Glomerular endothelial cell (primary cell): ENCODE data around the gene ZNF761. TPM values are rescaled to one million over a fixed set of nuclear protein-coding genes. Genes with fewer than 3 reads are reported as not detected.
"Not testable (repeated sequence)": the region's sequence is repeated elsewhere in the genome, so short reads cannot be mapped to it uniquely, and the experiment has no call there.

Experiments used
- DNase-seq: peaks from one replicate; pipeline ENCODE4 v3.0.0-alpha.2; 2011; ENCODE audit warnings: low read depth, low spot score; ENCODE audit errors: extremely low read depth
- total RNA-seq: library from RNA; depleted of rRNA; stranded (reverse); fragments of >200 nt; gene quantifications from 2 replicates; pipeline ENCODE4 v1.2.3, GENCODE V29; 2015

ZNF761 gene
- 6.6 and 7.0 TPM in 2 replicates for total RNA-seq

DNA sequence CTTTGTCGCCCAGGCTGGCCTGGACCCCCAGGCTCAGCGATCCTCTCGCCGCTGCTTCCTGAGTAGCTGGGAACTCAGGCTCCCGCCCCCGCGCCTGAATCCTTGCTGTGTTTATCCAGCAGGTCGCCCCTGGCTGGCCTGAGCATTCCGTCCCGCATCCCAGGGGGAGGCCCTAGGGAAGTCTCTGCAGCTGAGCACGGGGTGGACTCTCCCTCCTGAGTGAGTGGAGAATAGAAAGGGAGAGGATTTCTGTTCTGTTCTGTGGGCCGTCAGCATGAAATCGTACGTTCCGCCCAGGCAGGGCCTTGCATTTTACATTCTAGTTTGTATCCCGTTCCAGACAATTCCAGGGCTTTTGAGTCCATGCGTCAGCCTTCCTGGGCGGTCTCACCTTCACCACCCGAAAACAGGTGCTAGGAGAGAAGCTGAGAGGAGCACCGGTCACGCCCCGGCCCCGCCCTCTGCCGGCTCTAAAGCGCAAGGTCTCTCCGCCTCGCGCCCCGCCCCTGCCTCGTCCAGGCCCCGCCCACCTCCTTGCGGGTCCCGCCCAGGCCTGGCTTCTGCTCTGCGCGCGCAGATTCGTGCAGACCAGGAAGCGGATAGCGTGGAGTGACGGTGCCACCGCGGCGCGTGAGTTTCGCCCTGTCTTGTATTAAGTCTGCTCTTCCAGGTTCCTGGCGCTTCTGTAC is at the start of gene ZNF761:
Gene ZNF761, plus strand, starts transcription at position 586 of the 689 bp plus-strand sequence. CDS start 15,285 bp downstream, outside the sequence.
- DNase-seq: peak; percentile 47

DNA sequence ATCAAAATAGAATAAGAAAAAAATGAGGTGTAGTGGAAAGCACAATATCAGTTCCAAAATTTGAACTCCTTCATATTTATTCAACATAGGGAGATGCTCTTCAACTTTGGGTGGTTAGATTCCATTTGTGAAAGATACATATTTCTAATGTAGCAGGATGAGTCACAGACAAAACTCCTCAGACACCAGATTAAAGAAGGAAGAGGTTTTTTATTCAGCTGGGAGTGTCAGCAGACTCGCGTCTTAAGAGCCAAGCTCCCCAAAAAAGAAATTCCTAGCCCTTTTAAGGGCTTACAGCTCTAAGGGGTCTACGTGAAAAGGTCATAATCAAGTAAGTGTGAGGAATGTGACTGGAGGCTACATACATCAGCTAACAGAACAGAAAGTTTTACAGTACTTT is 43.6 kb upstream of the ZNF761 start:
- DNase-seq: no peak

DNA sequence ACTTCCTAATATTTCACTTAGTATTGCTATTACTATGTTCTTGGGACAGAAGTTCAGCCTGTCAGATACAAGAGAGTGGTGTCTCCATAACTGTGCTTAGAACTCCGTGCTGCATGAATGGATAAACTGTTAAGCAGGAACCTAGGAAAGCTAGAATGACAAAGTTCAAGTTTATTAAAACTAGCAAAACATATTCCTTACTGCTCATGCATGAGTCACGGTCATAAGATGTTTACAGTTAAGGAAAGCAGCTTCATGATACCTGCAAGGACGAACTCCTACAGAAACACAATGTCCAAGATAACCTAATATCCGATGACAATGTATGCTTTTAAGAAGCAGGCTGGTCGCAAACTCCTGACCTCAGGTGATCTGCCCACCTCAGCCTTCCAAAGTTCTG is 42.9 kb upstream of the ZNF761 start:
- no peak for DNase-seq

DNA sequence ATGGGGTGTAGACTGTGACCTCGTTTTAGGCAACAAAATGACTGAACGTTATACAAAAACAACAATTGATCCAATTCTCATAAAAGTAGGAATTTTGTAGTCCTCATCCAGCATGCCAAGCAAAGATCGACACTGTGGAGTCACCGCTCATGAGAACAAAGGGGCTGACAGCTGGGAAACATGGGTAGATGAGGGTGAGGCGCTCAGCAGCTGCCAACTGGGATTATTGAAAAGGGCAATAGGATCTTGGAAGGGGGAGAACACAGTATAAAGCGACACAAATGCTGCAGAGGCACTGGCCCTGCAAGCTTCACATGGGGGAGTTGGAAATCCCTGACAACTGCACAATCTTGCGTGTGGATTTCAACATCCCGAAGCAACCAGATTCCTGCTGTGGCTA is 42.2 kb upstream of the ZNF761 start:
- no peak for DNase-seq

DNA sequence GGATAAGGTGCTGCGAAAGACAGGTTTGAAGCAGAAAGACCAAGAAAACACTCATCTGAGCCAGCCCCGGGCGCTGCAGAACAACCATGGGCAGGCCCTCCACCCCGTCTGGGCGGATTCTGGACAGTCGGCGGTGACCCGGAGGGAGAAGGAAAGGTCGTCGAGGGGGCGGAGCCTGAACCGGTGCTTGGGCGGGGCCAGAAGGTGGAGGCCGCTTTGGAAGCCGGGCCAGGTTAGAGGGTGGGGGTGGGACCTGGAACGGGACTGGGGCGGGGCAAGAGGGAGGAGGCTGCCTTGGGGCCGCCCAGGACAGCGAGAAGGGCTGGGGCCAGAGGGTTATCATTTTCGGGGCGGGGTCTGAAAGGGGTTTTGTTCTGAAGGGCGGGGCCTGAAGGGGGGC is 41.8 kb upstream of the ZNF761 start:
- no peak for DNase-seq

DNA sequence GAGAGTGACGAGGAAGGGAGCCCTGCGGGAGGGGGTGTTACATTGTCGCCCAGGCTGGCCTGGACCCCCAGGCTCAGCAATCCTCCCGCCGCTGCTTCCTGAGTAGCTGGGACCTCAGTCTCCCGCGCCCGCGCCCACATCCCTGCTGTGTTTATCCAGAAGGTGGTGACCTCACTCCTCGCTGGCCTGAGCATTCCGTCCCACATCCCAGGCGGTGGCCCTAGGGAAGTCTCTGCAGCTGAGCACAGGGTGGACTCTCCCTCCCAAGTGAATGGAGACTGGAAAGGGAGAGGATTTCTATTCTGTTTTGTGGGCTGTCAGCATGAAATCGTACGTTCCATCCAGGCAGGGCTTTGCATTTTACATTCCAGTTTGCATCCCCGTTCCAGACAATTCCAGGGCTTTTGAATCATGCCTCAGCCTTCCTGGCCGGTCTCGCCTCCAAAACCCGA is 37.2 kb upstream of the ZNF761 start:
- DNase-seq: peak; percentile 12

DNA sequence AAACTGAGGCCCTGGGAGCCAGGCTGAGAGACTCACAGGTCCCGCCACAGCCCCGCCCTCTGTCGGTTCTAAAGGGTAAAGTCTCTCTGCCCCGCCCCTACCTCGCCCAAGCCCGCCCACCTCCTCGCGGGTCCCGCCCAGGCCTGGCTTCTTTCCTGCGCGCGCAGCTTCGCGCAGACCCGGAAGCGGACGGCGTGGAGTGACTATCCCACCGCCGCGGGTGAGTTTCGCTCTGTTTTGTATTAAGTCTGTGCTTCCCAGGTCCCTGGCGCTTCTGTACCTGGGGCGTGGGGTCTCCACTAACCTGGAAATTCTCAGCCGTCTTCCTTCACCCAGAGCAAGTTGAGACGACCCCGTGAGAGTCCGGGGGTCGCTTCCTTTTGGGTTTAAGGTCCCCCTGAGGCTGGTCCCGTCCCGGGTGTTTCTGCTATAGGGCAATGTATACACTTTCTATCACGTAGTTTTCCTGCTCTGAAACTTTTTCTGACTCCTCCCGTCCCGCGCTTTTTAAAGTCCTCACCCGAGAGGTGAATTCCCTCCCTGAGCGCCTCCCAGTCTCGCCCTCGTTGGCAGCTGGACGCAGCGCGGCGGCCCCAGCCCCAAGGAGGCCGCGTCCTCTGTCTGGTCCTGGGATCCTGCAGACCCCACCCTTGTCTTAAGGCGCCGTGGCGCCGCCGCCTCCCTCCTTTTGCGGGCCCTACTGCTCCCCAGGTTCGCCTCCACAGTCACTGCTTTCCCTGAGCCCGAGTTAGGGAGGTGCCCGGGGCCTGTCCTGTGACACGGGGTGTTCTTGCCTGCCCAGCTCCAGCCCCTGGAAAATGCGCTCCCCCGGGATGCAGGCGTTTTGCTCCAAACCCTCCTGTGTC is 36.6 kb upstream of the ZNF761 start, which contains the start of gene ZNF765:
Gene ZNF765, plus strand, starts transcription at position 176 of the 866 bp plus-strand sequence. CDS start 2,867 bp downstream, outside the sequence.
- DNase-seq: peak; percentile 37

DNA sequence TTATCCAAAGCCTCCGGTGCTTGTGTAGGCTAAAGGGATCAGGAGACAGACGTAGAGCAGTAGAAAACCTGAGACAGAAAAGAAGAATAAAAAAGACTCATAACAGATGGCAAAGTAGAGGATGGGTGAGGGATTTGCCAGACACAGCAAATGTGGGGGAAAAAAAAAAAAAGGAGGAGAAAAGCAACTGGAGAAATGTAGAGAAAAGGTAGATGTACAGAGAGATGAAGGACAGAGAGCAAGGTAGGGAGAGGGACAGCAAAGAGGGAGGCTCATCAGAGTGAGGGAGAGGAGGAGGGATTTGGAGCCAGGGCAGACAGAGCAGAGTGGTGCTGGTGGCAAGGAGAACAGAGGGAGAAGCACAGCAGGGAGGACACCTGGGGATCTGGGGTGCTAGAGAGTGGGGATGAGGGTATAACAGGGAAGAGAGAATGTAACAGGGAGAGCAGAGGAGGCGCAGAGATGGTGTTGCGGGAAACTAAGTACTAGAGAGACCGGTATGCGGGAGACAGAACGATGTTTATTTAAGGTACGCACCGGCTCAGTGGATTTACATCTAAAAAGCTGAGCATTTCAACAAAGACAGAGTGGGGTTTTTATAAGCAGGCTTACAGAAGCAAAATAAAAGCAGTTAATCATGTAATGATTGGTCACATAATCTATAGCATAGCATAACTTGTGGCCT is 35.8 kb upstream of the ZNF761 start:
- not testable (repeated sequence) for DNase-seq

DNA sequence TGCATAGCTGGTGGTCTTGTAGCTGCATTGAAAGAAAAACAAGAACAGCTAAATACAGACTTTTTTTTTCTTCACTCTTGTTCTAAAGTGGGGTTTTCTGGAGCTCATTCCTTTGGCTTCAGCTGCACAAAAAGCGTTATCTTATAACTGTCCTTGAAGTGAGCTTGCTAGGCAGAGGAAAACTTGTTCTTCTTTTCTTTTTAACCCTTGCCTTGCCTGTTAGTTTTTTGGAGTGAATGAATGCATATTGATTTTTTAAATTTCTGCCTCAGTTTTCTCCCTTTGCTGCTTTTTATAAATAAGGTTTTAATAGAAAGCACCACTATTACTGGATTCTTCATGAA is 35.3 kb upstream of the ZNF761 start:
- no peak for DNase-seq

DNA sequence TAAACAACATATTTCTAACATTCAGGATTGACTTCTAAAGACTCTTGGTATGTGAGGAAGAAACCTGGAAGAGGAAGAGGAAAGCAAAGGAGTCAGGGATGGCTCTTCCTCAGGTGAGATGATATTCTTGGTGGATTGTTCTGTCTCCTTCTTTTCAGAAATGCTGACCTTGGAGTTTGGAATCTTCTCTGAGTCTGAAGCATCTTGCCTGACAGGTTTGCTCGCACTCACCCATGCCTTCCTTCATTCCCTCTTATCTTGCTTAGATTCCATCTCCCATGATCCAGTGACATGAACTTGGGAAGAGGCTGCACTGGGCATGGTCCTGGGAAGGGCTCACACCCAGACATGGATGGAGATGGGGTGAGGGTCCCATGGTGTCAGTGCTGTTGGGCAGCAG is 33.9 kb upstream of the ZNF761 start:
- not testable (repeated sequence) for DNase-seq

DNA sequence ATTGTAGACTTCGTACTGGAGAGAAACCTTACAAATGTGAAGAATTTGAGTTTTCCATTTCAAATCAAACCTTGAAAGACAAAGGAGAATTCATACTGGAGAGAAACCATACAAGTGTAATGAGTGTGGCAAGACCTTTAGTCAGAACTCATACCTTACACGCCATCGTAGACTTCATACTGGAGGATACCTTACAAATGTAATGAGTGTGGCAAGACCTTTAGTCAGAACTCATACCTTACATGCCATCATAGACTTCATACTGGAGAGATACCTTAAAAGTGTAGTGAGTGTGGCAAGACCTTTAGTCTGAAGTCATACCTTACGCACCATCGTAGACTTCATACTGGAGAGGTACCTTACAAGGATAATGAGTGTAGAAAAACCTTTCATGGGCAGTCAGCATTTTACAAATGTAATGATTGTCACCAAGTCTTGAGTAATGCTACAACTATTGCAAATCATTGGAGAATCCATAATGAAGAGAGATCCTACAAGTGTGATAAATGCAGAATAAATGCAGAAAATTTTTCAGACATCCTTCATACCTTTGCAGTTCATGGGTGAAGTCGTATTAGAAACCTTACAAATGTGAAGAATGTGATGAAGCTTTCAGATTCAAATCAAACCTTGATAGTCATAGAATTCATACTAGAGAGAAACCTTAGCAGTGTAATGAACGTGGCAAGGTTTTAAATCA is 22.1 kb upstream of the ZNF761 start:
- no peak for DNase-seq

DNA sequence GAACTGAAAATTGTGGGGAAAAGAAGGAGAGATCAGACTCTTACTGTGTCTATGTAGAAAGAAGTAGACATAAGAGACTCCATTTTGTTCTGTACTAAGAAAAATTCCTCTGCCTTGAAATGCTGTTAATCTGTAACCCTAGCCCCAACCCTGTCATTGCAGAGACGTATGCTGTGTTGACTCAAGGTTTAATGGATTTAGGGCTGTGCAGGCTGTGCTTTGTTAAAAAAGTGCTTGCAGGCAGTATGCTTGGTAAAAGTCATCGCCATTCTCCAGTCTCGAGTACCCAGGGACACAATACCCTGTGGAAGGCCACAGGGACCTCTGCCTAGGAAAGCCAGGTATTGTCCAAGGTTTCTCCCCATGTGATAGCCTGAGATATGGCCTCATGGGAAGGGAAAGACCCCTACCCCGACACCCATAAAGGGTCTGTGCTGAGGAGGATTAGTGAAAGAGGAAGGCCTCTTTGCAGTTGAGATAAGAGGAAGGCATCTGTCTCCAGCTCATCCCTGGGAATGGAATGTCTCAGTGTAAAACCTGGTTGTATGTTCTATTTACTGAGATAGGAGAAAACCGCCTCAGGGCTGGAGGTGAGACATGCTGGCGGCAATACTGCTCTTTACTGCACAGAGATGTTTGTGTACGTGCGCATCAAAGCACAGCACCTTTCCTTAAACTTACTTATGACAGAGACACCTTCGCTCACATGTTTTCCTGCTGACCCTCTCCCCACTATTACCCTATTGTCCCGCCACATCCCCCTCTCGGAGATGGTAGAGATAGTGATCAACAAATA is 11.1 kb upstream of the ZNF761 start:
- DNase-seq: not testable (repeated sequence)

DNA sequence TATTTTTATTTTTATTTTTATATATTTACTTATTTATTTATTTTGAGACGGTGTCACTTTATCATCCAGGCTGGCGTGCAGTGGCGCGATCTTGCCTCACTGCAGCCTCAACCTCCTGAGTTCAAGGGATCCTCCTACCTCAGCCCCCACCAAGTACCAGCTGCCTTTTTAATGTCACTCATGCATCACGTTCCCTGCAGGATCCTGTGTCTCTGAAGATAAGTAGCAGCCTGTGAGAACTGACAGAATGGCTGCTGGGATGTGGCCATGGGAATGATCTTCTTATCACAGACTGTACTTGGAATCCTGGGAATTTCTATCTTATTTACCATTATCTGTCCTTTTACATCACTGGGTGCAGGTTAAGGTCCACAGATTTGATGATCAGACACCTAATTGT is 9.2 kb upstream of the ZNF761 start:
- no peak for DNase-seq

DNA sequence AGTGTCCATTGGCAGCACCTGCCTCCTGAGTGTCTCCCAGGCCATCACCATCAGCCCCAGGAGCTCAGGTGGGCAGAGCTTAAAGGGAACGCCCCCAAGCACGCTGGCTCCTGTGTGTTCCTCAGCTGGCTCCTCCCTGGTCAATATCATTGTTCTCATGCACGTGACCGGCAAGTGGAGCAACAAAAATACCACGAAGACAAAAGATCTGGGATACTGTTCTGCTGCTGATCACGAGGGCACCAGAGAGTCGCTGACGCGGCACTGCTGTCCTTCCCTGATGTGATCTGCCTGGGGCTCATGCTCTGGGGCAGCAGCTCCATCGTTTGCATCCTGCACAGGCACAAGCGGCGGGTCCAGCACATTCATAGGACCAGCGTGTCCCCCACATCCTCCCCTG is 8.7 kb upstream of the ZNF761 start:
- not testable (repeated sequence) for DNase-seq

DNA sequence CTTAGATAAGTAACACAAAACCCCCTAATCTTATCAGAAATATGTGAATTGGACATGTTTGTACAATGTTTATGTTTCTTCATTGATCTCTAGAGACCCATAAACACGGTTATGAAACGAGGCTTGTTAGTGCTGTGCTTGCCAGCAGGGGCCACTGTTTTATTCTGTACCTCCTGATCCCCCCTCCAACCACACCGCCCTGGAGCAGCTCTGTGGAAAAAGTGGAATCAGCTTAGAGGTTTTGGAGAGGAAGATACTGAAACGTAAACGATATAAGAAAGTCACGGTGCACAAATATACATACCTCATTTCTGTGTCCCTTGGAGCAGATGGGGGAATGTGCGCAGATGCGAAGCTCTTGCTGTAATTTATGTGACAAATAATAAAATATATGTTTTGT is 8.1 kb upstream of the ZNF761 start:
- not testable (repeated sequence) for DNase-seq

DNA sequence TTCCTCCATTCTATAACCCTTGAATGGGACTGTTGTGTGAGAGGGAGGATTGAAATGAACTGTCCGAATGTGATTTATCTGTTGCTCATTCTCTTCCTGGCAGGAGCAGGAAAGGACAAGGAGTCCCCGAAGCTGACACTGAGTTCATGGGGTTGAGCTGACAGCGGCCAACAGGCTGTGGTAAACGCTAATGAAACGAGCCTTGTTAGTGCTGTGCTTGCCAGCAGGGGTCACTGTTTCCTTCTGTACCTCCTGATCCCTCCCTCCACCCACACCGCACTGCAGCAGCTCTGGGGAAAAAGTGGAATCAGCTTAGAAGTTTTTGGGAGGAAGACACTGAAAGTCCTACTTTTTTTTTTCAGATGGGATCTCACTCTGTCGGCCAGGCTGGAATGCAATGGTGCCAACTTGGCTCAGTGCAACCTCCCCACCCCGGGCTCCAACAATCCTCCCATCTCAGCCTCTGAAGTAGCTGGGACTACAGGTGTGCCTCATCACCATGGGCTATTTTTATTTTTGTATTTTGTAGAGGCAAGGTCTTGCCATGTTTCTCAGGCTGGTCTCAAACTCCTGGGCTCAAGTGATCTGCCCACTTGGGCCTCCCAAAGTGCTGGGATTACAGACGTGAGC is 6.7 kb upstream of the ZNF761 start:
- peak; percentile 31 for DNase-seq

DNA sequence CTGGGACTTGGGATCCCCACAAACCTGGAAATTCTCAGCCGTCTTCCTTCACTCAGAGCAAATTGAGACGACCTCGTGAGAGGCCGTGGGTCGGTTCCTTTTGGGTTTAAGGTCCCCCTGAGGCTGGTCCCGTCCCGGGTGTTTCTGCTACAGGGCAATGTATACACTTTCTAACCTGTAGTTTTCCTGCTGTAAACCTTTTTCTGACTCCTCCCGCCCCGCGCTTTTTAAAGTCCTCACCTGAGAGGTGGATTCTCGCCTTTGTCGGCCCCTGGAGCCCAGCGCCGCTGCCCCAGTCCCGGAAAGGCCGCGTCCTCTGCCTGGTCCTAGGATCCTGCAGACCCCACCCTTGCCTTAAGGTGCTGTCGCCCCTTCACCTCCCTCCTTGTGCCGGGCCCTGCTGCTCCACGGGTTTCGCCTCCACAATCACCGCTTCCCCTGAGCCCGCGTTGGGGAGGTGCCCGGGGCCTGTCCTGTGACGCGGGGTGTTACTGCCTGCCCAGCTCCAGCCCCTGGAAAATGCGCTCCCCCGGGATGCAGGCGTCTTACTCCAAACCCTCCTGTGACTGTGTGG is 391 bp downstream of the ZNF761 start:
- no peak for DNase-seq

DNA sequence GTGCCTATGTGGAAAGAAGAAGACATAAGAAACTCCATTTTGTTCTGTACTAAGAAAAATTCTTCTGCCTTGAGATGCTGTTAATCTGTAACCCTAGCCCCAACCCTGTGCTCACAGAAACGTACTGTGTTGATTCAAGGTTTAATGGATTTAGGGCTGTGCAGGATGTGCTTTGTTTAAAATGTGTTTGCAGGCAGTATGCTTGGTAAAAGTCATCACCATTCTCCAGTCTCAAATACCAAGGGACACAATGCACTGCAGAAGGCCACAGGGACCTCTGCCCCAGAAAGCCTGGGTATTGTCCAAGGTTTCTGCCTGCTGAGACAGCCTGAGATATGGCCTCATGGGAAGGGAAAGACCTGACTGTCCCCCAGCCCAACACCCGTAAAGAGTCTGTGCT is 12.0 kb downstream of the ZNF761 start:
- DNase-seq: not testable (repeated sequence)

DNA sequence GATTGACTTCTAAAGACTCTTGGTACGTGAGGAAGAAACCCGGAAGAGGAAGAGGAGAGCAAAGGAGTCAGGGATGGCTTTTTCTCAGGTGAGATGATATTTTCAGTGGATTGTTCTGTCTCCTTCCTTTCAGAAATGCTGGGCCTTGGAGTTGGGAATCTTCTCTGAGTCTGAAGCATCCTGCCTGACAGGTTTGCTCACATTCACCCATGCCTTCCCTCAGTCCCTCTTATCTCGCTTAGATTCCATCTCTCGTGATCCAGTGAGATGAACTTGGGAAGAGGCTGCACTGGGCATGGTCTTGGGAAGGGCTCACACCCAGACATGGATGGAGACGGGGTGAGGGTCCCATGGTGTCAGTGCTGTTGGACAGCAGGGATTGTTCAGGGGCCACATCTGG is 15.4 kb downstream of the ZNF761 start:
- DNase-seq: not testable (repeated sequence)
